A172 (cell line): ENCODE results near the gene SNURF. TPM values are rescaled to one million over a fixed set of nuclear protein-coding genes. Genes with fewer than 3 reads are reported as not detected.
"Not testable (repeated sequence)": the region's sequence is repeated elsewhere in the genome, so short reads cannot be mapped to it uniquely, and the experiment has no call there.

Experiments
- DNase-seq: peaks from one replicate; pipeline ENCODE4 v3.0.0-alpha.2; 2015; ENCODE audit warnings: low spot score
- total RNA-seq: library from RNA; depleted of rRNA; stranded (reverse); fragments of >200 nt; shearing (Covaris generic); gene quantifications from 2 replicates; pipeline ENCODE4 v1.2.3, GENCODE V29; 2014; rRNA removed

Gene SNURF
- total RNA-seq, 1 experiment from 2014 or later: not detected

DNA sequence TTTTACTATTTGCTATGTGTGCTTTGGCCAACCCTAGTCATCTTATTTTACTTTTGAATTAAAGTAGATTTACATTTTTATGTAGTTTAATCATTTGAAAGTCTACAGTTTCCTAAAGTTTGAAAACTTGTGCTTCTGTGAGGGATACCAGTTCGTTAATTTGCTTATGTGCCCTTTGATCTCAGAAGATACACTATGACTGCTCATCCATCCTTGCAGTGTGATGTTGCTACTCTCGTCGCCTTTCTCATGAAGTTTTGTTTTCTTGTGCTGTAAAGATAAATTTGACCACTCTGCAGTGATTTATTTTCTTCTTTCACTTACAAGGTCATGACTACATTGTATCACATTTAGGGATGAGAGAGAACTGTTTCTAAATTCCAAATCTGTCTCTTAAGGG is 16.3 kb downstream of the SNURF start:
- DNase-seq: no peak

- DNase-seq: no peak
Observed at GRCh38 chr15:24971772-24972171, 17.0 kb downstream of the SNURF start.

DNA sequence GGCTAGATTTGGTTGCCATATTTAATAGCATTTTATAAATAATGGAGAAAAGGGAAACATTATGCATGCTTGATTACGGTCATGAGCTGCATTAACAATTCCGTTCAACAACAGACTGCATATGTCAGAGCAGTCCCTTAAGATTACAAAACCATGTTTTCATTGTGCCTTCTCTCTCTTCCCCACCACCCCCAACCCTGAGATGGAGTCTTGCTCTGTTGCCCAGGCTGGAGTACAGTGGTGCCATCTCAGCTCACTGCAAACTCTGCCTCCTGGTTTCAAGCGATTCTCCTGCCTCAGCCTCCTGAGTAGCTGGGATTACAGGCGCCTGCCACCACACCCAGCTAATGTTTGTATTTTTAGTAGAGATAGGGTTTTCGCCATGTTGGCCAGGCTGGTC is 17.9 kb downstream of the SNURF start:
- DNase-seq: not testable (repeated sequence)

GRCh38 chr15:24976932-24977331 is 22.1 kb downstream of the SNURF start:
- DNase-seq: no peak

GRCh38 chr15:24977686-24978085 is 22.9 kb downstream of the SNURF start:
- no peak for DNase-seq

DNA sequence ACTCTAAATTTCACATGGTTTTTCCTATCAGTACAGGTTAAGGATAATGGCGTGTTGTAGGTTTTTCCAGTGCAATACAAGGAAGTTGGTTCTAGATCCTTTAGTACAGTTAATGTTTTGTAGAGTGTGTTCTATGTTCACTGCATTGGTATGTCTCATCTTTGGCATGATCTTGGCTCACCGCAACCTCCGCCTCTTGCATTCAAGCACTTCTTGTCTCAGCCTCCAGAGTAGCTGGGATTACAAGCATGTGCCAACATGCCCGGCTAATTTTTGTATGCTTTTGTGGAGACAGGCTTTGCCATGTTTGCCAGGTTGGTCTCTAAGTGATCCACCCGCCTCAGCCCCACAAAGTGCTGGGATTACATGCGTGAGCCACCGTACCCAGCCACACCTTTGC is 30.4 kb downstream of the SNURF start:
- DNase-seq: no peak

DNA sequence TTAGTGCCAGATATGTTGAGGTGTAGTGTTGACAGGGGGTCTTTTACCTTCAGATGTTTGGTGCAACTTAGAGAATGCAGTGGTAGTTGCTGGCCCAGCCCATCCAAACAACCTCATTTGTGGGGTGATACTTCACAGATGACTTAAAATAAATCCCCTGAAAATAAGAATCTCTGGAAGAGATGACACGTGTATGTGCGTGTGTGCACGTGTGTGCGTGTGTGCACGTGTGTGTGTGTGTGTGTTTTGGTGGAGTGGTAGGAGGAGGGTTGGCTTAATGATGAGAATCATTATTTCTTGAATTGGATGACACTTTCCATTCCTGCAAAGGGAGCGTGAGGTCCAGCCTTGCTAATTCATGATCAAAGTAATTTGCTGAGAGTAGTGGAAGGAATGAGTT is 31.9 kb downstream of the SNURF start:
- DNase-seq: no peak

Other genes with a start within 250 kb of the SNURF start
- gene SNRPN, start within 50 bp of the SNURF start, total RNA-seq: 61.3 and 73.6 TPM in 2 replicates